GM21528 (cell line): ENCODE measurements around the gene SEMA3A.

Source experiments
- ATAC-seq: cut with Tn5 transposase; IDR thresholded peaks from one replicate; pipeline ENCODE4 v1.9.1; 2021; ENCODE audit warnings: mild to moderate bottlenecking, moderate library complexity; ENCODE audit not compliant: unreplicated experiment, low FRiP score

The SEMA3A gene

GRCh38 chr7:84027678-84028077 is 166.9 kb downstream of the SEMA3A start:
- ATAC-seq = no peak

GRCh38 chr7:84025332-84025927 is 169.2 kb downstream of the SEMA3A start:
- no peak for ATAC-seq

- ATAC-seq = no peak
Observed at GRCh38 chr7:84022684-84023308, 171.8 kb downstream of the SEMA3A start.

- ATAC-seq = no peak
Observed at GRCh38 chr7:84022009-84022408, 172.6 kb downstream of the SEMA3A start.

- no peak for ATAC-seq
Observed at GRCh38 chr7:84021292-84021908, 173.2 kb downstream of the SEMA3A start.

GRCh38 chr7:84017651-84018050 is 176.9 kb downstream of the SEMA3A start:
- no peak for ATAC-seq

GRCh38 chr7:84013616-84014240 is 180.9 kb downstream of the SEMA3A start:
- no peak for ATAC-seq

- ATAC-seq = no peak
Observed at GRCh38 chr7:84009782-84010181, 184.8 kb downstream of the SEMA3A start.

GRCh38 chr7:84009051-84009450 is 185.5 kb downstream of the SEMA3A start:
- ATAC-seq = no peak

- no peak for ATAC-seq
Observed at GRCh38 chr7:84003191-84003590, 191.4 kb downstream of the SEMA3A start.

- ATAC-seq = no peak
Observed at GRCh38 chr7:84002348-84002747, 192.2 kb downstream of the SEMA3A start.

- ATAC-seq = no peak
Observed at GRCh38 chr7:83996879-83997278, 197.7 kb downstream of the SEMA3A start.

- no peak for ATAC-seq
Observed at GRCh38 chr7:83987764-83988163, 206.8 kb downstream of the SEMA3A start.

- ATAC-seq = no peak
Observed at GRCh38 chr7:83985821-83986220, 208.8 kb downstream of the SEMA3A start.

- ATAC-seq = no peak
Observed at GRCh38 chr7:83984591-83984990, 210.0 kb downstream of the SEMA3A start.

- no peak for ATAC-seq
Observed at GRCh38 chr7:83984076-83984475, 210.5 kb downstream of the SEMA3A start.

GRCh38 chr7:83983606-83984005 is 211.0 kb downstream of the SEMA3A start:
- ATAC-seq = no peak

- peak; percentile 83 for ATAC-seq
Observed at GRCh38 chr7:83976302-83976701, 218.3 kb downstream of the SEMA3A start.

GRCh38 chr7:83970081-83970480 is 224.5 kb downstream of the SEMA3A start:
- ATAC-seq = no peak

- no peak for ATAC-seq
Observed at GRCh38 chr7:83964318-83964717, 230.3 kb downstream of the SEMA3A start.

- no peak for ATAC-seq
Observed at GRCh38 chr7:83957333-83957732, 237.3 kb downstream of the SEMA3A start.

GRCh38 chr7:83956104-83956503 is 238.5 kb downstream of the SEMA3A start:
- ATAC-seq = no peak
